SK-MEL-5 (cell line): ENCODE data around the gene SIGLEC12. TPM values are rescaled to one million over a fixed set of nuclear protein-coding genes. Genes with fewer than 3 reads are reported as not detected.
"Not testable (repeated sequence)": the region's sequence is repeated elsewhere in the genome, so short reads cannot be mapped to it uniquely, and the experiment has no call there.

Experiments used
- DNase-seq: peaks from one replicate; pipeline ENCODE4 v3.0.0-alpha.2; 2016; ENCODE audit warnings: low read depth, low spot score
- in situ Hi-C: cut with HindIII; loops from 2 replicates; pipeline ENCODE4 v1.10.0; 2016; ENCODE audit warnings: low sequenced_read_pairs, high pct_unique_total_duplicates, low pct_unique_long_range_greater_than_20kb
- total RNA-seq: library from RNA; depleted of rRNA; stranded (reverse); fragments of >200 nt; shearing (Covaris generic); gene quantifications from 2 replicates; pipeline ENCODE4 v1.2.3, GENCODE V29; 2014

Gene SIGLEC12
- total RNA-seq, 1 experiment from 2014 or later: not detected

DNA sequence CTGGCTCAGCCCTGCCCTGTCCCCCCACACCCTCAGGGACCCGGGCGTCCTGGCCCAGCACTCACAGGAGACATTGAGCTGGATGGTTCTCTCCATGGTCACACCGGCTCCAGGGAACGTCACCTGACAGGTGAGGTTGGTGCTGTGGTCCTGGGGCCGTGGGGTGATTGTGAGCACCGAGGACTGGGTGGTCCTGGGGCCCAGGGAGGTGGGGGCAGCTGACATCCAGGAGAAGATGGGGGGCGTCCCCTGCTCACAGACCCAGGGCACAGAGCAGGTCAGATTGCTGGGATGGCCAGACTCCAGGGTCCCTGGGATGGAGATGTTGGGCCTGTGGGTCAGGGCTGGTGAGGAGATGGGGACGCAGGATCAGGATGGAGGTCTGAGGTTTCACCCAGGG is 29.0 kb upstream of the SIGLEC12 start:
- no peak for DNase-seq
- in situ Hi-C loops: no loop called here

GRCh38 chr19:51529301-51529700 is 27.7 kb upstream of the SIGLEC12 start:
- no peak for DNase-seq

DNA sequence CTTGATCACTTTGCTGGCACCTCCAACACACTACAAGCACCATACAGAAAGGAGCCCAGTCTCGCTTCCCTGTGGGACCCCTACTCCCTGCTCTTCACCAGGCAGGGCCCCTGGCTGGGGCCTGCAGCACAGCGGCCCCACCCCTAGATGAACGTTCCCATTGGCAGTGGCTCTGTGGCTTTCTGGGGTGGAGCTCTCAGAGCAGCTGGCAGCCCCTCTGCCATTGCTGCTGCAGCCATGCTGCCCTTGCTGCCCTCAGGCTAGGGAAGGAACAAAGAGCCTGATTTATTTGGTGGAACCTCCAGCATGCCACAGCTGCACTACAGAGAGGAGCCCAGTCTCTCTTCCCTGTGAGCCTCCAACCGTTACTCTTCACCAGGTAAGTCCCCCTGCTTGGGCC is 24.1 kb upstream of the SIGLEC12 start:
- in situ Hi-C loops: no loop called here
- peak; percentile 32 for DNase-seq

More at GRCh38 chr19:51529301-51529700, 27.7 kb upstream of the SIGLEC12 start:
- in situ Hi-C loops: no loop called here

GRCh38 chr19:51524666-51525264 is 23.2 kb upstream of the SIGLEC12 start:
- in situ Hi-C loops: no loop called here
- no peak for DNase-seq

GRCh38 chr19:51521781-51522180 is 20.2 kb upstream of the SIGLEC12 start:
- in situ Hi-C loops: no loop called here
- no peak for DNase-seq

- in situ Hi-C loops: no loop called here
- no peak for DNase-seq
These were observed 19.8 kb upstream of the SIGLEC12 start for GRCh38 chr19:51521357-51521756.

- in situ Hi-C loops: no loop called here
- DNase-seq: no peak
These were observed 19.1 kb upstream of the SIGLEC12 start for GRCh38 chr19:51520728-51521127.

- peak; percentile 60 for DNase-seq
- in situ Hi-C loops: no loop called here
These were observed 13.4 kb upstream of the SIGLEC12 start for GRCh38 chr19:51514866-51515481.

- DNase-seq: no peak
- in situ Hi-C loops: no loop called here
These were observed 12.4 kb upstream of the SIGLEC12 start for GRCh38 chr19:51513968-51514367.

GRCh38 chr19:51511353-51511752 is 9.8 kb upstream of the SIGLEC12 start:
- DNase-seq: peak; percentile 41
- in situ Hi-C loops: no loop called here

DNA sequence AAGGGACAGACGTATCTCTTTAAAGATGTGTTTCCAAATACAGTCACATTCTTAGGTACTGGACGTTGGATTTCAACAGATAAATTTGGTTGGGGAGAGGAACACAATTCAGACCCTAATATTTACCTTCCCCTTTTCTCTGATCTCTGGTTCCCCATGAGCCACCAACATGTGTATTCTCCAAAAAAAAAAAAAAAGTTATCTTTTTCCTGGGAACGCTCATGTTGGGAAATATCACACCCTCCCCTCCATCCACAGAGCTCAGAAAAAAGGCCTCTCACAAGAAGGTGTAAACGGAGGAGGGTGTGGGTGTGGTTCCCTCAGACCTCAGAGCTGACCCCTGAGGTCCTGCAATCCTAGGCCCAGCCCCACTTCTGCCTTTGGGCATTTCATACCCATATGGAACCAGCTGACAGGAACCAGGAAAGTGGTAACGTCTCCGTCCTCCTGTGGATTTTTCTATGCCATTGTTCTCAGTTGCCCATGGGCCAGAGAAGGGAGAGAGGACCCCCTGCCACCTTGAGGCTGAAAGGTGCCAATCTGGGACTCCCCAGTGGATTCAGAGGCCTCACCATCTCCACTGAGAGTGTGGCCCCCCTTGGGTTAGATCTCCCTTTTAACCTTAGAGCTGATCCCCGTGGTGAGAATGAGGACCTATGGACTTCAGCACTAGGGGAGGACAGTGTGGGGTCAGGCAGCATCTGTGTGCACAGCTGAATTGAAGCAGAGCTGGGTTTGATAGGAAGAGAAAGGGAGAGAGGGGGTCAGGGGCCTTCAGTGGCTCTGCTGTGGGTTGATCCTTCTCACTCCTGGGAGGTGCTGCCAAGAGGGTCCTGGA is 8.4 kb upstream of the SIGLEC12 start:
- in situ Hi-C loops: no loop called here
- no peak for DNase-seq

GRCh38 chr19:51508059-51508733 is 6.6 kb upstream of the SIGLEC12 start:
- in situ Hi-C loops: no loop called here
- no peak for DNase-seq

- in situ Hi-C loops: no loop called here
- no peak for DNase-seq
These were observed 6.0 kb upstream of the SIGLEC12 start for GRCh38 chr19:51507640-51508058.

DNA sequence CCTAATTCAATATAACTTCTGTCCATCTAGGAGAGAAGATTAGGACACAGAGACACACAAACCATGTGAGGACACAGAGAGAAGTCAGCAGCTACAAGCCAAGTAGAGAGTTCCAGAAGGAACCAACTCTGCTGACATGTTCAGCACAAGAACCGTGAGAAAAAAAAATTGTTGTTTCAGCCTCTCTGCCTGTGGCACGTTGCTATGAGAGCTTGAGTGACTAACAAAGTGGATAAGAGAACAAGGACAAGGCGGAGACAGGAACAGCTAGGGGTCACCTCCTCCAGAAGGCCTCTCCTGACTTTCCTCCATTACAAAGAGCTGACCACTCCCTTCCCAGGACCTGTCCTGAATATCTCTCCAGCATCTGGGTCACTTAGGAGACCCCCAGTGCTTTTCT is 5.6 kb upstream of the SIGLEC12 start:
- in situ Hi-C loops: no loop called here
- DNase-seq: no peak

DNA sequence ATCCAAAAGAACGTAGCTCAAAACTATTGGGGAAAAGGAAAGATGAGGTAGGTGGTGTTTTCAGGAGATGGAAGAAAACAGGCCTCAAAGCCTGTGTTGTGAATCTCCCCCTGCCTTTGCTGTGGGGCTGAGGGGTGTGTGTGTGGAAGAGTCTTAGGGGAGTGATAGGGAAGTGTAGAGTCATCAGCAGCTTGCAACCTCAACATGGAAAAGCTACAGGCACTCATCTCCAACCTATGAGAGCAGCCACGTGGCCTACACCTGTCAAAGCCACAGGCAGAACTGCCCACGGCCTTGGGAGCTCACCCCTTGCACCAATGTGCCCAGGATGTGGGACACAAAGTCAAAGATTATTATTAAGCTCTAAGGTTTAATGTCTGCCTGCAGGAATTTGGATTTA is 4.3 kb upstream of the SIGLEC12 start:
- in situ Hi-C loops: no loop called here

DNA sequence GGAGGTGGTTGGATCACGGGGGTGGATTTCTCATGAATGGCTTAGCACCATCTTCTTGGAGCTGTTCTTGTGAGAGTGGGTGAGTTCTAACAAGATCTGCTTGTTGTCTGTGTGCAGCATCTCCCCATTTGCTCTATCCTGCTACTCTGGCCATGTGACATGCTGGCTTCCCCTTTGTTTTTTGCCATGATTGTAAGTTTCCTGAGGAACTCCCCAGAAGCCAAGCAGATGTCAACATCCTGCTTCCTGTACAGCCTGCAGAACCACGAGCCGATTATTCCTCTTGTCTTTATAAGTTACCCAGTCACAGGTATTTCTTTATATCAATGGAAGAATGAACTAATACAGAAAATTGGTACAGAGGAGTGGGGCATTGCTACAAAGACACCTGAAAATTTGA is 2.3 kb upstream of the SIGLEC12 start:
- DNase-seq: no peak
- in situ Hi-C loops: no loop called here

More for the DNA sequence above, 4.3 kb upstream of the SIGLEC12 start:
- no peak for DNase-seq

DNA sequence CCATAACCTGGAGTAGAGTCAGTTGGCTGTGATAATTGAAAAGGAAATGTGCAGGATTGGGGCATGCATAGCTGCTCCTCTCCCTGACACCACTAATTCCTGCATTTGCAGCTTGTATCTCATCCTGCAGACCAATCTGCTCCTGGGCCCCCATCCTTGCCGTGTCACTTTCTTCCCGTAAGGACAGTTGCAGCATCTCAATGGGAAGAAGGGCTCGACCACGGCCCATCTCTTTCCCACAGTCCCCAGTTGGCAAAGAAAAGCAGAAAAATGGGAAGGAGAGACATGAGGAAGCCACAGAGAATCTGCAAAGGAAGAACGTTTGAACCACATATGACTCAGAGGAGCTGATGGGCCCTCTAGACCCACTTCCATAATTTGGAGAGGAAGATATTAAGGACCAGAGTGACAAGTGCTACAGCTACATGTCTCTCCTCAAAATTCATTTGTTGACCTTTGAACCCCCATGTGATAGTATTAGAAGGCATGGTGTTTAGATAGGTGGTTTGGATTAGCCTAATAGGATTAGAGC is 1.8 kb upstream of the SIGLEC12 start:
- in situ Hi-C loops: no loop called here
- no peak for DNase-seq

DNA sequence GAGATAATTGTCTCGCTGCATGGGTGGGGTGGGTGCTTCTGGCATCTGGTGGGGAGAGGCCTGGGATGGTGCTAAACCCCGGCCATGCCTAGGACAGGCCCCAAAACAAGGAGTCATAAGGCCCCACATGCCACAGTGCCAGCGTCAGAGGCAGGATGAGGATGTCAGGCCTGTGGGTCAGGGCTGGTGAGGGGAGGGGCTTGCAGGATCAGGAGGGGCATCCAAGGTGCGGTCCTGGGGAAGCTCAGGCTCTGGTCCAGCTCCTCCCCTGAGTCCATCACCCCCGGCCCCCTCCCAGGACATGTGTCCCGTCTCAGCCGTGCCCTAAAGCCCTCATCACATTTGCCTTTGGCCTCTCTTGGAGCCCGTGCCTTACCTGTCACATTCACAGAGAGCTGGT is 669 bp downstream of the SIGLEC12 start:
- DNase-seq, in situ Hi-C loops: not testable (repeated sequence)
